Trophoblast cell (in vitro differentiated cells and primary cell): ENCODE data around the gene AKAP12.
"Not testable (repeated sequence)": the region's sequence is repeated elsewhere in the genome, so short reads cannot be mapped to it uniquely, and the experiment has no call there.

Experiments
- DNase-seq, 2 donors: peaks; one replicate each; pipeline ENCODE4 v3.0.0-alpha.2; 2016
- H2AFZ ChIP-seq: 2 replicates; pipeline ENCODE4 v1.6.1; 2013; ENCODE audit warnings: low read length, moderate library complexity, mild to moderate bottlenecking; ENCODE audit not compliant: insufficient read depth, poor library complexity
- H2AK5ac ChIP-seq: 2 replicates; pipeline ENCODE4 v1.6.1; 2013; ENCODE audit warnings: mild to moderate bottlenecking, low read length
- H2BK120ac ChIP-seq: 2 replicates; pipeline ENCODE4 v1.6.1; 2013; ENCODE audit warnings: low read length, mild to moderate bottlenecking, moderate library complexity; ENCODE audit not compliant: insufficient read depth, poor library complexity
- H2BK12ac ChIP-seq: 2 replicates; pipeline ENCODE4 v1.6.1; 2013; ENCODE audit warnings: mild to moderate bottlenecking, low read length, moderate library complexity
- H2BK5ac ChIP-seq: 2 replicates; pipeline ENCODE4 v1.6.1; 2013; ENCODE audit warnings: low read length, low read depth, moderate library complexity, mild to moderate bottlenecking; ENCODE audit not compliant: poor library complexity
- H3K14ac ChIP-seq: 2 replicates; pipeline ENCODE4 v1.6.1; 2013; ENCODE audit warnings: mild to moderate bottlenecking, low read length
- H3K18ac ChIP-seq: 2 replicates; pipeline ENCODE4 v1.6.1; 2013; ENCODE audit warnings: mild to moderate bottlenecking, low read length
- H3K23ac ChIP-seq: 2 replicates; pipeline ENCODE4 v1.6.1; 2013; ENCODE audit warnings: low read length
- H3K27ac ChIP-seq: 2 replicates; pipeline ENCODE4 v1.5.1; 2013; ENCODE audit warnings: low read depth, mild to moderate bottlenecking, inconsistent platforms, low read length, moderate library complexity
- H3K27me3 ChIP-seq: 2 replicates; pipeline ENCODE4 v1.6.1; 2013; ENCODE audit warnings: inconsistent platforms, mild to moderate bottlenecking, low read length, moderate library complexity; ENCODE audit not compliant: insufficient read depth
- H3K36me3 ChIP-seq, 2 experiments: 1 replicate in 1 of 2; 2 replicates in 1 of 2; pipeline ENCODE4 v1.6.1; 2013; ENCODE audit warnings: low read length in 2 of 2, mild to moderate bottlenecking in 2 of 2, moderate library complexity in 1 of 2; ENCODE audit not compliant: insufficient read depth in 2 of 2, control insufficient read depth in 1 of 2
- H3K4ac ChIP-seq: 2 replicates; pipeline ENCODE4 v1.6.1; 2013; ENCODE audit warnings: low read depth, mild to moderate bottlenecking, low read length, moderate library complexity
- H3K4me1 ChIP-seq, 2 experiments: 1 replicate in 1 of 2; 2 replicates in 1 of 2; pipeline ENCODE4 v1.6.1; 2013; ENCODE audit warnings: low read length in 2 of 2, mild to moderate bottlenecking in 2 of 2, moderate library complexity in 1 of 2; ENCODE audit not compliant: insufficient read depth in 2 of 2, control insufficient read depth in 1 of 2
- H3K4me2 ChIP-seq: 2 replicates; pipeline ENCODE4 v1.6.1; 2013; ENCODE audit warnings: inconsistent platforms, mild to moderate bottlenecking, low read length, moderate library complexity
- H3K4me3 ChIP-seq: 2 replicates; pipeline ENCODE4 v1.5.1; 2013; ENCODE audit warnings: mild to moderate bottlenecking, low read depth, low read length, inconsistent platforms
- H3K79me1 ChIP-seq: one replicate; pipeline ENCODE4 v1.6.1; 2013; ENCODE audit warnings: low read length
- H3K79me2 ChIP-seq: 2 replicates; pipeline ENCODE4 v1.6.1; 2013; ENCODE audit warnings: low read length, mild to moderate bottlenecking; ENCODE audit not compliant: control insufficient read depth, insufficient read depth, poor library complexity
- H3K9ac ChIP-seq: 2 replicates; pipeline ENCODE4 v1.6.1; 2013; ENCODE audit warnings: mild to moderate bottlenecking, low read length
- H3K9me3 ChIP-seq: 2 replicates; pipeline ENCODE4 v1.6.1; 2013; ENCODE audit warnings: low read depth, mild to moderate bottlenecking, control low read depth, inconsistent platforms, low read length; ENCODE audit not compliant: insufficient read depth
- H4K12ac ChIP-seq: 2 replicates; pipeline ENCODE4 v1.6.1; 2013; ENCODE audit warnings: low read depth, mild to moderate bottlenecking, low read length, moderate library complexity
- H4K8ac ChIP-seq: 2 replicates; pipeline ENCODE4 v1.6.1; 2013; ENCODE audit warnings: low read depth, mild to moderate bottlenecking, low read length, moderate library complexity
- H4K91ac ChIP-seq: one replicate; pipeline ENCODE4 v1.6.1; 2013; ENCODE audit warnings: low read depth, mild to moderate bottlenecking, low read length, moderate library complexity
- WGBS: extraction: QIAGEN DNeasy Blood & Tissue Kit; methylation state at CpG from one replicate; pipeline ENCODE4 v1.1.7; 2013; ENCODE audit warnings: missing lambda C conversion rate; ENCODE audit not compliant: insufficient read length, insufficient coverage; ENCODE audit errors: extremely low coverage; 5-methylcytosine and 5-hydroxymethylcytosine counted together

Gene AKAP12

GRCh38 chr6:151380848-151381205, 141.1 kb downstream of the AKAP12 start:
- no peak overlapping the region for H3K14ac ChIP-seq
- no peak overlapping the region for H3K27ac ChIP-seq
- no peak for DNase-seq
- no peak overlapping the region for H2AK5ac ChIP-seq
- no peak overlapping the region for H2BK120ac ChIP-seq
- H3K79me2 ChIP-seq: no peaks in the 10 kb centered on the region
- no peak overlapping the region for H2BK12ac ChIP-seq
- H3K4me1 ChIP-seq: peaks cover 0 to 3% of the 10 kb centered on the region in 2 experiments
- H3K9me3 ChIP-seq: no peaks in the 10 kb centered on the region
- no peak overlapping the region for H4K8ac ChIP-seq
- H2AFZ ChIP-seq: no peak overlapping the region
- no peaks in the 10 kb centered on the region for H3K79me1 ChIP-seq
- H4K91ac ChIP-seq: no peak overlapping the region
- no CpG with 5 or more reads among the region's 1 CpG for WGBS
- no peak overlapping the region for H3K23ac ChIP-seq
- H3K9ac ChIP-seq: no peak overlapping the region
- peaks cover 2 to 3% of the 10 kb centered on the region in 2 experiments for H3K36me3 ChIP-seq
- H3K18ac ChIP-seq: no peak overlapping the region
- no peaks in the 10 kb centered on the region for H3K27me3 ChIP-seq
- no peak overlapping the region for H3K4me3 ChIP-seq
- H3K4ac ChIP-seq: no peak overlapping the region
- no peak overlapping the region for H2BK5ac ChIP-seq
- no peak overlapping the region for H3K4me2 ChIP-seq
- H4K12ac ChIP-seq: no peak overlapping the region

GRCh38 chr6:151381722-151382121, 142.0 kb downstream of the AKAP12 start:
- no CpG with 5 or more reads among the region's 4 CpGs for WGBS
- H2BK5ac ChIP-seq: no peak overlapping the region
- H4K91ac ChIP-seq: no peak overlapping the region
- H4K12ac ChIP-seq: no peak overlapping the region
- peaks cover 0 to 3% of the 10 kb centered on the region in 2 experiments for H3K4me1 ChIP-seq
- H3K23ac ChIP-seq: no peak overlapping the region
- no peak overlapping the region for H3K4me3 ChIP-seq
- H3K14ac ChIP-seq: no peak overlapping the region
- H3K4me2 ChIP-seq: no peak overlapping the region
- H3K27ac ChIP-seq: no peak overlapping the region
- no peak overlapping the region for H3K9ac ChIP-seq
- no peak overlapping the region for H2AFZ ChIP-seq
- no peak overlapping the region for H3K4ac ChIP-seq
- no peak overlapping the region for H2AK5ac ChIP-seq
- DNase-seq: no peak
- H3K18ac ChIP-seq: no peak overlapping the region
- H3K79me2 ChIP-seq: peaks cover 2% of the 10 kb centered on the region
- no peaks in the 10 kb centered on the region for H3K27me3 ChIP-seq
- H3K9me3 ChIP-seq: no peaks in the 10 kb centered on the region
- H2BK120ac ChIP-seq: no peak overlapping the region
- H3K36me3 ChIP-seq: peaks cover 2 to 3% of the 10 kb centered on the region in 2 experiments
- H3K79me1 ChIP-seq: no peaks in the 10 kb centered on the region
- no peak overlapping the region for H4K8ac ChIP-seq
- H2BK12ac ChIP-seq: no peak overlapping the region

- not testable (repeated sequence) for H3K23ac ChIP-seq, H2BK12ac ChIP-seq, H3K79me2 ChIP-seq, H3K9me3 ChIP-seq, H3K18ac ChIP-seq, H3K14ac ChIP-seq, H4K91ac ChIP-seq, H3K27me3 ChIP-seq, H2BK5ac ChIP-seq, H3K4ac ChIP-seq, H2AFZ ChIP-seq, H3K4me3 ChIP-seq, H3K36me3 ChIP-seq, H4K8ac ChIP-seq, H4K12ac ChIP-seq, H3K27ac ChIP-seq, H3K9ac ChIP-seq, H3K4me2 ChIP-seq, H2AK5ac ChIP-seq, H3K4me1 ChIP-seq, H3K79me1 ChIP-seq, DNase-seq, H2BK120ac ChIP-seq
- no CpG with 5 or more reads among the region's 9 CpGs for WGBS
Observed at GRCh38 chr6:151382631-151383030, 142.9 kb downstream of the AKAP12 start.

- Histone ChIP-seq H3K27ac (no peak overlapping the region), H3K9me3 (no peaks in the 10 kb centered on the region), H3K9ac (no peak overlapping the region), H3K36me3 (peaks cover 2 to 3% of the 10 kb centered on the region in 2 experiments), H3K79me1 (no peaks in the 10 kb centered on the region), H2BK5ac (no peak overlapping the region), H4K91ac (no peak overlapping the region), H3K14ac (no peak overlapping the region), H3K4me2 (no peak overlapping the region), H3K23ac (no peak overlapping the region), H3K27me3 (no peaks in the 10 kb centered on the region), H3K4ac (no peak overlapping the region), H3K4me1 (peaks cover 0 to 5% of the 10 kb centered on the region in 2 experiments), H3K79me2 (peaks cover 2% of the 10 kb centered on the region), H2BK12ac (no peak overlapping the region), H4K12ac (no peak overlapping the region), H2AFZ (no peak overlapping the region), H3K18ac (no peak overlapping the region), H2AK5ac (no peak overlapping the region), H4K8ac (no peak overlapping the region), H3K4me3 (no peak overlapping the region), H2BK120ac (no peak overlapping the region)
- no CpG with 5 or more reads among the region's 5 CpGs for WGBS
- DNase-seq: no peak
Observed at GRCh38 chr6:151384151-151384550, 144.4 kb downstream of the AKAP12 start.
